CD4-positive, alpha-beta memory T cell (primary cell): ENCODE results near the gene MYO18B. TPM values are rescaled to one million over a fixed set of nuclear protein-coding genes. Genes with fewer than 3 reads are reported as not detected.

Source experiments
- CTCF ChIA-PET: fragments of 350-600 bp; sonication (Branson Sonifier 250); formaldehyde crosslinking; loops from one replicate; lab custom pipeline; 2021; ENCODE audit warnings: inconsistent platforms; ENCODE audit not compliant: partially characterized antibody; lab: Charles Lee
- POLR2A ChIA-PET: fragments of 350-600 bp; sonication (Branson Sonifier 250); formaldehyde crosslinking; loops from one replicate; lab custom pipeline; 2021; ENCODE audit not compliant: partially characterized antibody; lab: Charles Lee
- DNase-seq, 5 donors: peaks; one replicate each; pipeline versions ENCODE4 v3.0.0 to v3.0.0-alpha.2; 2020 to 2022; ENCODE audit warnings: mixed read lengths in 1 of 5
- H3K27ac ChIP-seq: one replicate; pipeline ENCODE4 v1.7.0; 2013; ENCODE audit warnings: low read depth, low read length
- H3K27me3 ChIP-seq: 2 replicates; pipeline ENCODE4 v1.7.0; 2013; ENCODE audit warnings: mild to moderate bottlenecking, low read length, moderate library complexity; ENCODE audit not compliant: insufficient read depth
- H3K36me3 ChIP-seq: 2 replicates; pipeline ENCODE4 v1.7.0; 2013; ENCODE audit warnings: mild to moderate bottlenecking, low read length, moderate library complexity; ENCODE audit not compliant: insufficient read depth
- H3K4me1 ChIP-seq: 2 replicates; pipeline ENCODE4 v1.7.0; 2013; ENCODE audit warnings: mild to moderate bottlenecking, low read length, moderate library complexity; ENCODE audit not compliant: insufficient read depth
- H3K4me3 ChIP-seq, 2 donors: one replicate each; pipeline ENCODE4 v1.7.0; 2013; ENCODE audit warnings: low read length in 2 of 2, mild to moderate bottlenecking in 1 of 2
- H3K9me3 ChIP-seq, 2 donors: one replicate each; pipeline ENCODE4 v1.7.0; 2013; ENCODE audit warnings: low read length in 2 of 2, control low read depth in 1 of 2; ENCODE audit not compliant: control insufficient read depth in 1 of 2
- H3K27ac Mint-ChIP-seq, 7 donors: one replicate each; pipeline ENCODE4 v1.8.0; 2020 to 2021; ENCODE audit warnings: mixed read lengths in 7 of 7, mild to moderate bottlenecking in 6 of 7, inconsistent platforms in 3 of 7, moderate library complexity in 3 of 7
- H3K27me3 Mint-ChIP-seq, 2 donors: one replicate each; pipeline ENCODE4 v1.8.0; 2020 to 2021; ENCODE audit warnings: mixed read lengths in 2 of 2
- H3K36me3 Mint-ChIP-seq, 2 donors: one replicate each; pipeline ENCODE4 v1.8.0; 2020 to 2021; ENCODE audit warnings: mixed read lengths in 2 of 2, inconsistent platforms in 1 of 2, mild to moderate bottlenecking in 1 of 2
- H3K4me1 Mint-ChIP-seq, 4 donors: one replicate each; pipeline ENCODE4 v1.8.0; 2020 to 2021; ENCODE audit warnings: mixed read lengths in 4 of 4, mild to moderate bottlenecking in 1 of 4
- H3K4me3 Mint-ChIP-seq, 8 donors: one replicate each; pipeline ENCODE4 v1.8.0; 2020 to 2021; ENCODE audit warnings: mixed read lengths in 8 of 8, mild to moderate bottlenecking in 7 of 8, moderate library complexity in 6 of 8, inconsistent platforms in 3 of 8
- H3K9me3 Mint-ChIP-seq, 8 donors: one replicate each; pipeline ENCODE4 v1.8.0; 2020 to 2021; ENCODE audit warnings: mixed read lengths in 8 of 8, mild to moderate bottlenecking in 5 of 8, inconsistent platforms in 3 of 8, moderate library complexity in 1 of 8
- intact Hi-C: fragments of 100-400 bp; cut with micrococcal nuclease; formaldehyde crosslinking; loops from one replicate; pipeline ENCODE4 v1.15.1; 2023
- polyA plus RNA-seq, 2 donors: library from polyadenylated mRNA; unstranded; fragments of 300-500 nt; fragmentation: Illumina TruSeq; gene quantifications; one replicate each; pipeline ENCODE4 v1.2.3, GENCODE V29; 2021
- total RNA-seq, 2 experiments: library from RNA; stranded (reverse); gene quantifications; one replicate each; pipeline ENCODE4 v1.2.3, GENCODE V29; 2021

The MYO18B gene
- total and polyA plus RNA-seq, 4 experiments from 2014 or later, result 0.02 to 0.26 (median 0.19) TPM; not detected in 1

GRCh38 chr22:26002456-26002855, 260.5 kb downstream of the MYO18B start:
- Mint-ChIP-seq H3K9me3 (peaks cover 5 to 11% (median 7%) of the 10 kb centered on the region in 8 donors), H3K4me3 (no peak overlapping the region), H3K4me1 (no peaks in the 10 kb centered on the region), H3K36me3 (no peaks in the 10 kb centered on the region), H3K27ac (no peak overlapping the region), H3K27me3 (no peaks in the 10 kb centered on the region)
- Histone ChIP-seq H3K4me3 (no peak overlapping the region), H3K36me3 (no peaks in the 10 kb centered on the region), H3K4me1 (no peaks in the 10 kb centered on the region), H3K9me3 (peaks cover 0 to 7% of the 10 kb centered on the region in 2 donors), H3K27ac (no peak overlapping the region), H3K27me3 (no peaks in the 10 kb centered on the region)
- ChIA-PET POLR2A (no interaction called here), CTCF (no interaction called here)
- intact Hi-C loops, result no loop called here
- DNase-seq, result no peak

DNA sequence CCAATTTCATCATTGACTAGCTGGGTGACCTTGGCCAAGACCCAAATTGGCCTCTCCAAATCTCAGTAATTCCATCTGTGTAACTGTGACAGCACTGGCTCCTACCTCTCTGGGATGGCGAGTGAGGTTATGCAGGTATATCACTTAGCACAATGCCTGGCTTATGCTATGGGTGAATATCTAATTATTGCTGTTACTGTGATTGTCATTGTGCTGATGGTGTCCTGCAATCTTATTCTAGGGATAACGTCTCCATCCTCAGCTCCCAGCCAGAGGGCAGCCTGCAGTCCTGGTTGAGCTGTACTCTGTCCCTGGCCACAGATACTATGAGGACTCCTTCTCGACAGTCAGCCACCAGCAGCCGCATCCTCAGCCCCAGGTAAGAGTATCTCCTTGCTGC, 262.5 kb downstream of the MYO18B start:
- POLR2A ChIA-PET, result no interaction called here
- H3K27ac Mint-ChIP-seq, result no peak overlapping the region
- peaks cover 2 to 16% (median 7%) of the 10 kb centered on the region in 8 donors for H3K9me3 Mint-ChIP-seq
- DNase-seq, result no peak
- H3K27me3 ChIP-seq, result no peaks in the 10 kb centered on the region
- no peak overlapping the region for H3K27ac ChIP-seq
- H3K36me3 ChIP-seq, result no peaks in the 10 kb centered on the region
- H3K4me1 Mint-ChIP-seq, result no peaks in the 10 kb centered on the region
- no peak overlapping the region for H3K4me3 Mint-ChIP-seq
- no peaks in the 10 kb centered on the region for H3K4me1 ChIP-seq
- intact Hi-C loops, result no loop called here
- H3K4me3 ChIP-seq, result no peak overlapping the region
- H3K36me3 Mint-ChIP-seq, result no peaks in the 10 kb centered on the region
- peaks cover 0 to 2% of the 10 kb centered on the region in 2 donors for H3K27me3 Mint-ChIP-seq
- peaks cover 0 to 7% of the 10 kb centered on the region in 2 donors for H3K9me3 ChIP-seq
- CTCF ChIA-PET, result no interaction called here

DNA sequence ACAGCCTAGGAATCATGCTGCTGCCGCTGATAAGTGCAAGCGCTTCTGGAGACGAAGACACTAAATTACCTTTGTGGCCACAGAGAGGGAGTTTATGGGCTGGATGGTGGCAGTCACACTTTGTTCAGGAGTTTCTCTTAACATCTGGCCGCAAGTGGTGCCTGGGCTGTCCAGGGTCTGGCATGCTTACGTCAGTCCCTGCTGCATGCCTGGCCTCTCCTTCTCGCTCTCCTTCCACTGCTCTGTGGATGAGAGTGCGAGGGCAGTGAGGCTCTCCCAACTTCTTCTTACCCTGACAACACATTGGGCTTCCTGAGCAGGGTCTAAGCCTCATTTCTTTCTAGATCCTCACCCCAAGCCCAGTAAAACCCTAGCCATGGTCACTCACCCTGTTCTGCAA, 266.6 kb downstream of the MYO18B start:
- Histone ChIP-seq H3K9me3 (peaks cover 0 to 7% of the 10 kb centered on the region in 2 donors), H3K4me3 (no peak overlapping the region), H3K27ac (no peak overlapping the region), H3K4me1 (no peaks in the 10 kb centered on the region), H3K27me3 (no peaks in the 10 kb centered on the region), H3K36me3 (no peaks in the 10 kb centered on the region)
- Mint-ChIP-seq H3K27ac (no peak overlapping the region), H3K4me3 (no peak overlapping the region), H3K27me3 (peaks cover 0 to 2% of the 10 kb centered on the region in 2 donors), H3K4me1 (no peaks in the 10 kb centered on the region), H3K36me3 (no peaks in the 10 kb centered on the region), H3K9me3 (peaks cover 1 to 12% (median 6%) of the 10 kb centered on the region in 8 donors)
- intact Hi-C loops, result no loop called here
- POLR2A ChIA-PET, result no interaction called here
- CTCF ChIA-PET, result no interaction called here
- no peak for DNase-seq

GRCh38 chr22:26016916-26017315, 274.9 kb downstream of the MYO18B start:
- Histone ChIP-seq H3K4me3 (no peak overlapping the region), H3K36me3 (no peaks in the 10 kb centered on the region), H3K4me1 (no peaks in the 10 kb centered on the region), H3K27me3 (no peaks in the 10 kb centered on the region), H3K27ac (no peak overlapping the region), H3K9me3 (no peaks in the 10 kb centered on the region)
- no peak overlapping the region for H3K4me3 Mint-ChIP-seq
- no peaks in the 10 kb centered on the region for H3K4me1 Mint-ChIP-seq
- peaks cover 0 to 2% of the 10 kb centered on the region in 2 donors for H3K27me3 Mint-ChIP-seq
- H3K9me3 Mint-ChIP-seq, result peaks cover 0 to 8% (median 1%) of the 10 kb centered on the region in 8 donors
- H3K27ac Mint-ChIP-seq, result no peak overlapping the region
- no peaks in the 10 kb centered on the region for H3K36me3 Mint-ChIP-seq
- CTCF ChIA-PET, result no interaction called here
- POLR2A ChIA-PET, result no interaction called here
- intact Hi-C loops, result no loop called here
- DNase-seq, result no peak

GRCh38 chr22:26017932-26018331, 275.9 kb downstream of the MYO18B start:
- CTCF ChIA-PET, result no interaction called here
- no peak overlapping the region for H3K4me3 ChIP-seq
- no peaks in the 10 kb centered on the region for H3K4me1 ChIP-seq
- H3K4me3 Mint-ChIP-seq, result no peak overlapping the region
- POLR2A ChIA-PET, result no interaction called here
- no peaks in the 10 kb centered on the region for H3K27me3 ChIP-seq
- H3K9me3 Mint-ChIP-seq, result peaks cover 0 to 10% (median 2%) of the 10 kb centered on the region in 8 donors
- peaks cover under 1 to 2% of the 10 kb centered on the region in 2 donors for H3K27me3 Mint-ChIP-seq
- H3K9me3 ChIP-seq, result no peaks in the 10 kb centered on the region
- intact Hi-C loops, result no loop called here
- DNase-seq, result no peak
- no peaks in the 10 kb centered on the region for H3K36me3 ChIP-seq
- H3K27ac ChIP-seq, result no peak overlapping the region
- no peak overlapping the region for H3K27ac Mint-ChIP-seq
- no peaks in the 10 kb centered on the region for H3K4me1 Mint-ChIP-seq
- no peaks in the 10 kb centered on the region for H3K36me3 Mint-ChIP-seq

- CTCF ChIA-PET, result no interaction called here
- H3K4me3 Mint-ChIP-seq, result no peak overlapping the region
Measured at GRCh38 chr22:26019596-26019995, 277.6 kb downstream of the MYO18B start.

GRCh38 chr22:26021516-26021915, 279.5 kb downstream of the MYO18B start:
- no peak overlapping the region for H3K27ac Mint-ChIP-seq
- H3K9me3 Mint-ChIP-seq, result peaks cover 0 to 13% (median 7%) of the 10 kb centered on the region in 8 donors
- no peak overlapping the region for H3K4me3 Mint-ChIP-seq
- H3K36me3 Mint-ChIP-seq, result no peaks in the 10 kb centered on the region
- POLR2A ChIA-PET, result no interaction called here
- H3K9me3 ChIP-seq, result no peaks in the 10 kb centered on the region
- H3K4me1 Mint-ChIP-seq, result no peaks in the 10 kb centered on the region
- H3K27me3 Mint-ChIP-seq, result peaks cover 2 to 3% of the 10 kb centered on the region in 2 donors
- intact Hi-C loops, result no loop called here
- H3K27me3 ChIP-seq, result no peaks in the 10 kb centered on the region
- H3K27ac ChIP-seq, result no peak overlapping the region
- no peaks in the 10 kb centered on the region for H3K36me3 ChIP-seq
- no peaks in the 10 kb centered on the region for H3K4me1 ChIP-seq
- DNase-seq, result no peak
- H3K4me3 ChIP-seq, result no peak overlapping the region
- CTCF ChIA-PET, result no interaction called here

More at GRCh38 chr22:26019596-26019995, 277.6 kb downstream of the MYO18B start:
- H3K27me3 Mint-ChIP-seq, result peaks cover 2 to 3% of the 10 kb centered on the region in 2 donors
- H3K4me1 Mint-ChIP-seq, result no peaks in the 10 kb centered on the region
- Histone ChIP-seq H3K27me3 (no peaks in the 10 kb centered on the region), H3K27ac (no peak overlapping the region), H3K9me3 (no peaks in the 10 kb centered on the region), H3K4me1 (no peaks in the 10 kb centered on the region), H3K4me3 (no peak overlapping the region), H3K36me3 (no peaks in the 10 kb centered on the region)
- DNase-seq, result no peak
- POLR2A ChIA-PET, result no interaction called here
- peaks cover 0 to 13% (median 3%) of the 10 kb centered on the region in 8 donors for H3K9me3 Mint-ChIP-seq
- H3K27ac Mint-ChIP-seq, result no peak overlapping the region
- no peaks in the 10 kb centered on the region for H3K36me3 Mint-ChIP-seq
- intact Hi-C loops, result no loop called here
